ENCODE results near the gene TXNDC11. TPM values are rescaled to one million over a fixed set of nuclear protein-coding genes. Genes with fewer than 3 reads are reported as not detected.

Gene TXNDC11
- total and polyA plus RNA-seq, 10 of the 15 experiments (the other 5 are each of a cell fraction or from before 2014, with no cell fraction given): 1.7 to 86.7 (median 54.4) TPM

DNA sequence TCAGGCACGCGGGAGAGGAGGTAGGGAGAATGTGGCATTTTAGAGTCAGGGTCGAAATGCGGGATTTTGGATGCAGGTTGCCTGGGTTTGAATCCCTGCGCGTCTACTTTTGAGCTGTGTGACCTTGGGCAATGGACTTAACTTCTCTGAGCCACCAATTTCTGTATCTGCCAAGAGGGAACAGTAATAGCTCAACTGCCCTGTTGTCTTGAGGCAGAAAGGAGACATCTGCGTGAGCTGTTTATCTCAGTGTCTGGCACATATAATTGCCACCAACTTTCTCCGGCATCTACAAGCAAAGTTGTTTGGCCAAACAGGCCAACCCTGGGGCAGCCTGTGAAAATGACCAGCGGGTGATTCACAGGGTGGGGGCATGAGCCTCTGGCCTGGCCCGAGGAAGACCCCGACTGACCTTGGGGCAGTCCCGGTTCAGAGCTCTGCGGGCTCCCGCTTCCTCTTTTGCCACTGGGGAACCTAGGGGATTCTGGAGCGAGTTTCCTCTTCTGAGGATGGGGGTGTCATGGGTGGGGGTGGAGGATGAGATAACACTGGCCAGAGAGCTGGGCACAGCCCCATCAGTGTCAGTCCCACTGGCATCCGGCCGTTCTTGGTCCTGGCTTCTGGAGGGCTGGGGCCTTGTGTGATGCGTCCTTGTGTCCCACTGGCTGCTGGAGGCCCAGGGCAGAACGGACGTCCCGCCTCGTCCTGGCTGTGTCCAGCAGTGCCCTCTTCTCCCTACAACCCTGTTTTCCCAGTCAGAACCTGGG lies 73.1 kb downstream of the TXNDC11 start:
- ChIA-PET CTCF (interaction anchor here (0.6 to 1.8 kb wide), 14 partner anchors 10 to 263 kb away, joined by 3 to 12 read pairs (median 3); no protein-coding TSS in a partner anchor), POLR2A (interaction anchor here (0.6 to 7.1 kb wide), 14 partner anchors 11 to 723 kb away, joined by 3 to 75 read pairs (median 4); partner anchors contain the start of genes LITAF, TXNDC11 and ZC3H7A), RAD21 (ENCODE audit: unreplicated experiment) (interaction anchor here (0.6 to 3.1 kb wide), 19 partner anchors 9 to 263 kb away, joined by 3 to 34 read pairs (median 5); partner anchors contain the start of genes LITAF, TXNDC11 and ZC3H7A), SMC1A (ENCODE audit: uncharacterized antibody, unreplicated experiment) (interaction anchor here (1.0 to 4.8 kb wide), 10 partner anchors 9 to 113 kb away, joined by 3 to 43 read pairs (median 5); no protein-coding TSS in a partner anchor)
- intact Hi-C loops (cut with micrococcal nuclease; ENCODE audit: unreplicated experiment): loop anchor here (2.0 to 5.0 kb wide), 2 partner anchors 69 to 87 kb away; no protein-coding TSS in a partner anchor
- Histone ChIP-seq H2AFZ (ENCODE audit: control insufficient read depth, low read depth, low read length) (no peak overlapping the region), H3K4me2 (ENCODE audit: control insufficient read depth, insufficient read depth) (peak overlapping the region; percentile 93), H3K9me3 (replicated peaks; ENCODE audit: control insufficient read depth, insufficient read depth, low read length) (no peaks in the 10 kb centered on the region), H3K36me3 (ENCODE audit: control insufficient read depth in 2 of 2, insufficient read depth in 2 of 2, low read length in 1 of 2) (peaks cover 0 to 1% of the 10 kb centered on the region in 2 experiments; a peak in 1 of 4 replicates), H4K20me1 (ENCODE audit: control insufficient read depth, insufficient read depth) (peaks cover 4% of the 10 kb centered on the region; the same call in 1 of the 2 replicates), H3K27ac (ENCODE audit: control insufficient read depth, insufficient read depth) (peak overlapping the region; percentile 88), H3K79me2 (ENCODE audit: control insufficient read depth, insufficient read depth, low read length) (peaks cover 48% of the 10 kb centered on the region), H3K9ac (ENCODE audit: control insufficient read depth, insufficient read depth, low read length) (peak overlapping the region; percentile 57), H3K27me3 (replicated peaks in 1 of 2; ENCODE audit: control insufficient read depth in 2 of 2, insufficient read depth in 2 of 2, low read length in 1 of 2) (no peaks in the 10 kb centered on the region), H3K4me1 (ENCODE audit: control insufficient read depth, insufficient read depth, low read length) (peaks cover 50% of the 10 kb centered on the region), H3K4me3 (peak overlapping the region; percentile 59)
- DNase-seq (ENCODE audit: low read depth, low spot score) (peak; percentile 33), FAIRE-seq (no peak), ATAC-seq (peak; percentile 60)
- in situ Hi-C loops (cut with MboI): loop anchor here (25.0 kb wide), 1 partner anchor 707 kb away; no protein-coding TSS in a partner anchor
- WGBS (ENCODE audit: insufficient coverage, insufficient replicate concordance, low lambda C conversion rate, missing lambda C conversion rate): 2% methylated on average over 22 of the region's 22 CpGs
- TSS peak; percentile 55 for BruUV-seq (replicated peaks)
- TF ChIP-seq HCFC1 (IDR thresholded peaks at IDR 0.05; ENCODE audit: low read length) (no peak), RAD21 (IDR thresholded peaks at IDR 0.05; ENCODE audit: insufficient read depth, low read depth, low read length) (no peak), TARDBP (IDR thresholded peaks at IDR 0.05; ENCODE audit: borderline replicate concordance) (no peak), FOS (IDR thresholded peaks at IDR 0.05; ENCODE audit: borderline replicate concordance, extremely low read depth, insufficient read length) (no peak), NFYB (IDR thresholded peaks at IDR 0.05; ENCODE audit: insufficient read depth, low read depth, low read length) (no peak), ETV6 (conservative IDR thresholded peaks at IDR 0.05 in 1 of 2, IDR thresholded peaks at IDR 0.05 in 1 of 2; ENCODE audit: borderline replicate concordance in 1 of 2, low read depth in 1 of 2) (peak in 1 of 2 experiments; percentile 57; a peak in 2 of 4 replicates), EED (IDR thresholded peaks at IDR 0.05; ENCODE audit: low read depth) (peak; percentile 93), SUZ12 (IDR thresholded peaks at IDR 0.05; ENCODE audit: unreplicated experiment) (no peak), SPI1 (IDR thresholded peaks at IDR 0.05; ENCODE audit: borderline replicate concordance, insufficient read depth, low read depth, low read length) (peak; percentile 98), BCL11A (IDR thresholded peaks at IDR 0.05; ENCODE audit: low read depth, low read length) (peak; percentile 63; the same call in 1 of the 2 replicates), NBN (IDR thresholded peaks at IDR 0.05) (peak; percentile 70), SP1 (IDR thresholded peaks at IDR 0.05; ENCODE audit: low read depth, low read length) (peak; percentile 32), MEF2B (IDR thresholded peaks at IDR 0.05; ENCODE audit: partially characterized antibody, poor library complexity, severe bottlenecking) (peak; percentile 38), IRF4 (IDR thresholded peaks at IDR 0.05; ENCODE audit: low read depth, low read length) (peak; percentile 76; the same call in 1 of the 2 replicates), CHD4 (IDR thresholded peaks at IDR 0.05) (no peak), SMC3 (IDR thresholded peaks at IDR 0.05; ENCODE audit: borderline replicate concordance, low read length) (no peak), RUNX3 (IDR thresholded peaks at IDR 0.05; ENCODE audit: low read length) (peak; percentile 77)
- TF ChIP-seq, protein P1, sequence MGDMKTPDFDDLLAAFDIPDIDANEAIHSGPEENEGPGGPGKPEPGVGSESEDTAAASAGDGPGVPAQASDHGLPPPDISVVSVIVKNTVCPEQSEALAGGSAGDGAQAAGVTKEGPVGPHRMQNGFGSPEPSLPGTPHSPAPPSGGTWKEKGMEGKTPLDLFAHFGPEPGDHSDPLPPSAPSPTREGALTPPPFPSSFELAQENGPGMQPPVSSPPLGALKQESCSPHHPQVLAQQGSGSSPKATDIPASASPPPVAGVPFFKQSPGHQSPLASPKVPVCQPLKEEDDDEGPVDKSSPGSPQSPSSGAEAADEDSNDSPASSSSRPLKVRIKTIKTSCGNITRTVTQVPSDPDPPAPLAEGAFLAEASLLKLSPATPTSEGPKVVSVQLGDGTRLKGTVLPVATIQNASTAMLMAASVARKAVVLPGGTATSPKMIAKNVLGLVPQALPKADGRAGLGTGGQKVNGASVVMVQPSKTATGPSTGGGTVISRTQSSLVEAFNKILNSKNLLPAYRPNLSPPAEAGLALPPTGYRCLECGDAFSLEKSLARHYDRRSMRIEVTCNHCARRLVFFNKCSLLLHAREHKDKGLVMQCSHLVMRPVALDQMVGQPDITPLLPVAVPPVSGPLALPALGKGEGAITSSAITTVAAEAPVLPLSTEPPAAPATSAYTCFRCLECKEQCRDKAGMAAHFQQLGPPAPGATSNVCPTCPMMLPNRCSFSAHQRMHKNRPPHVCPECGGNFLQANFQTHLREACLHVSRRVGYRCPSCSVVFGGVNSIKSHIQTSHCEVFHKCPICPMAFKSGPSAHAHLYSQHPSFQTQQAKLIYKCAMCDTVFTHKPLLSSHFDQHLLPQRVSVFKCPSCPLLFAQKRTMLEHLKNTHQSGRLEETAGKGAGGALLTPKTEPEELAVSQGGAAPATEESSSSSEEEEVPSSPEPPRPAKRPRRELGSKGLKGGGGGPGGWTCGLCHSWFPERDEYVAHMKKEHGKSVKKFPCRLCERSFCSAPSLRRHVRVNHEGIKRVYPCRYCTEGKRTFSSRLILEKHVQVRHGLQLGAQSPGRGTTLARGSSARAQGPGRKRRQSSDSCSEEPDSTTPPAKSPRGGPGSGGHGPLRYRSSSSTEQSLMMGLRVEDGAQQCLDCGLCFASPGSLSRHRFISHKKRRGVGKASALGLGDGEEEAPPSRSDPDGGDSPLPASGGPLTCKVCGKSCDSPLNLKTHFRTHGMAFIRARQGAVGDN (IDR thresholded peaks at IDR 0.05): no peak
- TF ChIP-seq, protein P2, sequence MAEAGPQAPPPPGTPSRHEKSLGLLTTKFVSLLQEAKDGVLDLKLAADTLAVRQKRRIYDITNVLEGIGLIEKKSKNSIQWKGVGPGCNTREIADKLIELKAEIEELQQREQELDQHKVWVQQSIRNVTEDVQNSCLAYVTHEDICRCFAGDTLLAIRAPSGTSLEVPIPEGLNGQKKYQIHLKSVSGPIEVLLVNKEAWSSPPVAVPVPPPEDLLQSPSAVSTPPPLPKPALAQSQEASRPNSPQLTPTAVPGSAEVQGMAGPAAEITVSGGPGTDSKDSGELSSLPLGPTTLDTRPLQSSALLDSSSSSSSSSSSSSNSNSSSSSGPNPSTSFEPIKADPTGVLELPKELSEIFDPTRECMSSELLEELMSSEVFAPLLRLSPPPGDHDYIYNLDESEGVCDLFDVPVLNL (IDR thresholded peaks at IDR 0.05; ENCODE audit: low read depth, low read length): no peak
